IPS-15b (cell line): Measurements from ENCODE around the gene BTBD9.

Experiments
- H3K27me3 ChIP-seq: one replicate; pipeline ENCODE4 v1.6.1; 2013; ENCODE audit warnings: low read length; ENCODE audit not compliant: control insufficient read depth, insufficient read depth
- H3K36me3 ChIP-seq: one replicate; pipeline ENCODE4 v1.6.1; 2013; ENCODE audit warnings: low read length; ENCODE audit not compliant: control insufficient read depth, insufficient read depth
- H3K4me1 ChIP-seq: one replicate; pipeline ENCODE4 v1.6.1; 2013; ENCODE audit warnings: mild to moderate bottlenecking, low read length; ENCODE audit not compliant: control insufficient read depth, insufficient read depth
- H3K4me3 ChIP-seq: one replicate; pipeline ENCODE4 v1.5.1; 2013; ENCODE audit warnings: low read depth, low read length
- H3K9ac ChIP-seq: one replicate; pipeline ENCODE4 v1.6.1; 2013; ENCODE audit warnings: low read depth, mild to moderate bottlenecking, low read length
- H3K9me3 ChIP-seq: one replicate; pipeline ENCODE4 v1.6.1; 2013; ENCODE audit warnings: mild to moderate bottlenecking, low read length; ENCODE audit not compliant: control insufficient read depth, insufficient read depth

Gene BTBD9

GRCh38 chr6:38178584-38178886 lies 461.2 kb downstream of the BTBD9 start:
- Histone ChIP-seq H3K36me3 (no peaks in the 10 kb centered on the region), H3K4me1 (no peaks in the 10 kb centered on the region), H3K4me3 (no peak overlapping the region), H3K9ac (no peak overlapping the region), H3K9me3 (no peaks in the 10 kb centered on the region), H3K27me3 (no peaks in the 10 kb centered on the region)

GRCh38 chr6:38177882-38178583 lies 461.7 kb downstream of the BTBD9 start:
- no peak overlapping the region for H3K4me3 ChIP-seq
- H3K9me3 ChIP-seq: no peaks in the 10 kb centered on the region
- no peaks in the 10 kb centered on the region for H3K4me1 ChIP-seq
- H3K27me3 ChIP-seq: no peaks in the 10 kb centered on the region
- no peak overlapping the region for H3K9ac ChIP-seq
- no peaks in the 10 kb centered on the region for H3K36me3 ChIP-seq

- Histone ChIP-seq H3K27me3 (no peaks in the 10 kb centered on the region), H3K36me3 (no peaks in the 10 kb centered on the region), H3K9ac (no peak overlapping the region), H3K9me3 (no peaks in the 10 kb centered on the region), H3K4me1 (no peaks in the 10 kb centered on the region), H3K4me3 (no peak overlapping the region)
Observed at GRCh38 chr6:38176797-38177751, 462.7 kb downstream of the BTBD9 start.

- no peaks in the 10 kb centered on the region for H3K27me3 ChIP-seq
- no peaks in the 10 kb centered on the region for H3K36me3 ChIP-seq
- H3K4me3 ChIP-seq: no peak overlapping the region
- no peak overlapping the region for H3K9ac ChIP-seq
- H3K9me3 ChIP-seq: no peaks in the 10 kb centered on the region
- H3K4me1 ChIP-seq: no peaks in the 10 kb centered on the region
Observed at GRCh38 chr6:38175786-38176185, 463.9 kb downstream of the BTBD9 start.

- peaks cover 5% of the 10 kb centered on the region for H3K4me1 ChIP-seq
Observed at GRCh38 chr6:38174806-38175495, 464.8 kb downstream of the BTBD9 start.

GRCh38 chr6:38174315-38174714 lies 465.4 kb downstream of the BTBD9 start:
- Histone ChIP-seq H3K9me3 (no peaks in the 10 kb centered on the region), H3K4me3 (no peak overlapping the region), H3K4me1 (peaks cover 5% of the 10 kb centered on the region), H3K36me3 (no peaks in the 10 kb centered on the region), H3K27me3 (no peaks in the 10 kb centered on the region), H3K9ac (no peak overlapping the region)

More at GRCh38 chr6:38174806-38175495, 464.8 kb downstream of the BTBD9 start:
- Histone ChIP-seq H3K27me3 (no peaks in the 10 kb centered on the region), H3K9ac (no peak overlapping the region), H3K36me3 (no peaks in the 10 kb centered on the region), H3K9me3 (no peaks in the 10 kb centered on the region), H3K4me3 (no peak overlapping the region)

- H3K27me3 ChIP-seq: no peaks in the 10 kb centered on the region
- no peak overlapping the region for H3K9ac ChIP-seq
- H3K36me3 ChIP-seq: no peaks in the 10 kb centered on the region
- H3K4me1 ChIP-seq: peaks cover 5% of the 10 kb centered on the region
- H3K9me3 ChIP-seq: no peaks in the 10 kb centered on the region
- no peak overlapping the region for H3K4me3 ChIP-seq
Observed at GRCh38 chr6:38173909-38174308, 465.8 kb downstream of the BTBD9 start.

- no peaks in the 10 kb centered on the region for H3K27me3 ChIP-seq
- H3K4me1 ChIP-seq: peaks cover 5% of the 10 kb centered on the region
- H3K36me3 ChIP-seq: no peaks in the 10 kb centered on the region
- H3K9ac ChIP-seq: peak overlapping the region; percentile 1
- H3K9me3 ChIP-seq: no peaks in the 10 kb centered on the region
- H3K4me3 ChIP-seq: no peak overlapping the region
Observed at GRCh38 chr6:38172739-38173410, 466.9 kb downstream of the BTBD9 start.

- peaks cover 5% of the 10 kb centered on the region for H3K4me1 ChIP-seq
- H3K36me3 ChIP-seq: no peaks in the 10 kb centered on the region
Observed at GRCh38 chr6:38171997-38172738, 467.6 kb downstream of the BTBD9 start.

GRCh38 chr6:38170666-38171355 lies 468.9 kb downstream of the BTBD9 start:
- Histone ChIP-seq H3K4me3 (no peak overlapping the region), H3K9ac (no peak overlapping the region), H3K9me3 (no peaks in the 10 kb centered on the region), H3K4me1 (peaks cover 5% of the 10 kb centered on the region), H3K27me3 (no peaks in the 10 kb centered on the region), H3K36me3 (no peaks in the 10 kb centered on the region)

More at GRCh38 chr6:38171997-38172738, 467.6 kb downstream of the BTBD9 start:
- H3K9me3 ChIP-seq: no peaks in the 10 kb centered on the region
- no peak overlapping the region for H3K9ac ChIP-seq
- H3K4me3 ChIP-seq: no peak overlapping the region
- H3K27me3 ChIP-seq: no peaks in the 10 kb centered on the region
